Transverse colon (tissue), 4 donors: ENCODE results near the gene MRPS5. TPM values are rescaled to one million over a fixed set of nuclear protein-coding genes. Genes with fewer than 3 reads are reported as not detected.

Experiments used
- DNase-seq: peaks from one replicate; pipeline ENCODE4 v3.0.0-alpha.2; 2019
- H3K27ac ChIP-seq, 4 donors: fragments of 200-600 bp; sonication (generic); 2 replicates each; pipeline ENCODE4 v1.5.1; 2016 to 2018; ENCODE audit warnings: inconsistent platforms in 4 of 4
- H3K27me3 ChIP-seq: fragments of 200-600 bp; sonication (generic); 2 replicates; pipeline ENCODE4 v1.5.1; 2017; ENCODE audit warnings: inconsistent platforms
- H3K36me3 ChIP-seq, 4 donors: fragments of 200-600 bp; sonication (generic); 2 replicates each; pipeline ENCODE4 v1.5.1; 2017 to 2019; ENCODE audit warnings: inconsistent platforms in 4 of 4
- H3K4me1 ChIP-seq, 4 donors: fragments of 200-600 bp; sonication (generic); 2 replicates each; pipeline ENCODE4 v1.5.1; 2017 to 2020; ENCODE audit warnings: inconsistent platforms in 4 of 4
- H3K4me3 ChIP-seq, 4 donors: fragments of 200-600 bp; sonication (generic); 1 replicate in 1 of 4; 2 replicates in 3 of 4; pipeline versions ENCODE4 v1.5.1 to v1.6.1; 2017 to 2019; ENCODE audit warnings: inconsistent platforms in 4 of 4
- H3K9me3 ChIP-seq, 2 donors: fragments of 200-600 bp; sonication (generic); 2 replicates each; pipeline ENCODE4 v1.5.1; 2017 to 2019; ENCODE audit warnings: inconsistent platforms in 2 of 2
- EP300 ChIP-seq: sonication (generic); formaldehyde crosslinking; IDR thresholded peaks from one replicate; pipeline ENCODE4 v1.6.1; 2017; ENCODE audit warnings: antibody characterized with exemption, low read depth
- POLR2A ChIP-seq: fragments of 450-650 bp; IDR thresholded peaks from one replicate; pipeline ENCODE4 v1.6.1; 2016; ENCODE audit warnings: antibody characterized with exemption, mild to moderate bottlenecking, moderate library complexity
- POLR2AphosphoS5 ChIP-seq, 3 donors: sonication (generic); formaldehyde crosslinking; IDR thresholded peaks; one replicate each; pipeline ENCODE4 v1.6.1; 2016; ENCODE audit warnings: antibody characterized with exemption in 3 of 3
- WGBS, 2 donors: methylation state at CpG; one replicate each; pipeline ENCODE4 v1.1.5; 2018; ENCODE audit warnings: low coverage in 1 of 2; 5-methylcytosine and 5-hydroxymethylcytosine counted together
- in situ Hi-C, 4 donors: fragments of 200-750 bp; cut with MboI; loops; one replicate each; pipeline versions ENCODE4 v1.15.0 to v1.15.1; 2017; ENCODE audit warnings: low sequenced_read_pairs in 3 of 4, low pct_ligation_motif_present in 1 of 4, low pct_unique_long_range_greater_than_20kb in 1 of 4
- intact Hi-C: fragments of 100-400 bp; cut with DNase I; formaldehyde crosslinking; loops from one replicate; pipeline ENCODE4 v1.15.1; 2023; ENCODE audit warnings: low total_unique reads
- total RNA-seq, 4 donors: library from RNA; depleted of rRNA; stranded (reverse); fragments of >200 nt; gene quantifications; one replicate each; pipeline ENCODE4 v1.1.0, GENCODE V29; 2016
- TF ChIP-seq, protein P1 (sequence below), 5 experiments: fragments of 200-600 bp in 3 of 5; fragments of 450-650 bp in 2 of 5; sonication (generic) in 3 of 5; IDR thresholded peaks; 1 replicate in 2 of 5; 2 replicates in 3 of 5; pipeline ENCODE4 v1.5.1; 2016 to 2017; ENCODE audit warnings: antibody characterized with exemption in 5 of 5, inconsistent platforms in 3 of 5, mild to moderate bottlenecking in 2 of 5, moderate library complexity in 1 of 5

The MRPS5 gene
- total RNA-seq, 4 donors from 2014 or later, result 61.7 to 145 (median 77.2) TPM

- WGBS, 2 donors, result 75% methylated on average over 11 of the region's 11 CpGs; no CpG with 5 or more reads in 1 of the 2 donors
- Histone ChIP-seq H3K36me3 (no peaks in the 10 kb centered on the region), H3K27me3 (no peaks in the 10 kb centered on the region), H3K4me1 (no peaks in the 10 kb centered on the region), H3K27ac (no peak overlapping the region), H3K4me3 (no peak overlapping the region), H3K9me3 (no peaks in the 10 kb centered on the region)
- no peak for DNase-seq
- in situ Hi-C loops, result no loop called here
- intact Hi-C loops, result no loop called here
- TF ChIP-seq, protein P1, sequence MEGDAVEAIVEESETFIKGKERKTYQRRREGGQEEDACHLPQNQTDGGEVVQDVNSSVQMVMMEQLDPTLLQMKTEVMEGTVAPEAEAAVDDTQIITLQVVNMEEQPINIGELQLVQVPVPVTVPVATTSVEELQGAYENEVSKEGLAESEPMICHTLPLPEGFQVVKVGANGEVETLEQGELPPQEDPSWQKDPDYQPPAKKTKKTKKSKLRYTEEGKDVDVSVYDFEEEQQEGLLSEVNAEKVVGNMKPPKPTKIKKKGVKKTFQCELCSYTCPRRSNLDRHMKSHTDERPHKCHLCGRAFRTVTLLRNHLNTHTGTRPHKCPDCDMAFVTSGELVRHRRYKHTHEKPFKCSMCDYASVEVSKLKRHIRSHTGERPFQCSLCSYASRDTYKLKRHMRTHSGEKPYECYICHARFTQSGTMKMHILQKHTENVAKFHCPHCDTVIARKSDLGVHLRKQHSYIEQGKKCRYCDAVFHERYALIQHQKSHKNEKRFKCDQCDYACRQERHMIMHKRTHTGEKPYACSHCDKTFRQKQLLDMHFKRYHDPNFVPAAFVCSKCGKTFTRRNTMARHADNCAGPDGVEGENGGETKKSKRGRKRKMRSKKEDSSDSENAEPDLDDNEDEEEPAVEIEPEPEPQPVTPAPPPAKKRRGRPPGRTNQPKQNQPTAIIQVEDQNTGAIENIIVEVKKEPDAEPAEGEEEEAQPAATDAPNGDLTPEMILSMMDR (IDR thresholded peaks at IDR 0.05), result no peak
- TF ChIP-seq EP300, result no peak
- no peak for TF ChIP-seq POLR2AphosphoS5 (IDR thresholded peaks at IDR 0.05)
- TF ChIP-seq POLR2A, result no peak
These were observed 59.9 kb downstream of the MRPS5 start for GRCh38 chr2:95061601-95062183.

- TF ChIP-seq POLR2A (no peak), EP300 (no peak), POLR2AphosphoS5 (IDR thresholded peaks at IDR 0.05) (no peak)
- TF ChIP-seq, protein P1 (IDR thresholded peaks at IDR 0.05), result no peak
- in situ Hi-C loops, result no loop called here
These were observed 60.5 kb downstream of the MRPS5 start for GRCh38 chr2:95061119-95061512.

DNA sequence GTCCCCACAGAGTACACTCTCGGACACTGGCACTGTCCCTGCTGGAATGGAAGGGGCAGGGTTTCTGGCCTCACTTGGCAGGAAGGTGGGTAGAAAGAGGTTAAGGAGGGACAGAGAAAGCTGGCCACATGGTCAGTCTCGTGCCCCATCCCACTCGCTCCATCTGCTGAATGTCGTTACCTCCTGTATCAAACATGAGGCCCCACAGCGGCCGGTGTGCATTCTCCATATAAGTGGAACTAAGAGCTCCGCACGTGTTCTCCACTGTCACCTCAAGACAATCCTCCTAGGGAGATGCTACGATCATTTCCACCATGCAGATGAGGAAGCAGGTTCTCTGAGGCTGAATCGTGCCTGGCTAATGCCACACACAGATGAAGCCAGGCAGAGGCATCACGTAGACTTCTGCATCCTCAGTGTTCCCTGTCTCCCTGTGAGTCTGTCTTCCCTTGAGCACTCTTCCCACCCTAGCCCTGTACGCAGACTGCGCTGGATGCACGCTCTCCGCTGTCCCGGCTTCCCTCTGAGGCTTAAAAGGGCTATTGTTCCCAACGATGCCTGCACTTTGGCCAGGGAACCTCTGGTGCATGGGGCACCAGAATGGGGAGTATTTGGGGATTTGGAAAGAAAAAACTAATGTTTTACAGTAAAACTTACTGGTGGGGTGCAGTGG is 61.0 kb downstream of the MRPS5 start:
- Histone ChIP-seq H3K27ac (no peak overlapping the region), H3K4me1 (no peaks in the 10 kb centered on the region), H3K36me3 (no peaks in the 10 kb centered on the region), H3K27me3 (no peaks in the 10 kb centered on the region), H3K9me3 (no peaks in the 10 kb centered on the region), H3K4me3 (no peak overlapping the region)
- WGBS, 2 donors, result 86% methylated on average over 17 of the region's 17 CpGs; no CpG with 5 or more reads in 1 of the 2 donors
- DNase-seq, result no peak
- intact Hi-C loops (no loop called here), in situ Hi-C loops (no loop called here)
- no peak for TF ChIP-seq EP300

More at GRCh38 chr2:95061119-95061512, 60.5 kb downstream of the MRPS5 start:
- Histone ChIP-seq H3K4me1 (no peaks in the 10 kb centered on the region), H3K27me3 (no peaks in the 10 kb centered on the region), H3K4me3 (no peak overlapping the region), H3K9me3 (no peaks in the 10 kb centered on the region), H3K36me3 (no peaks in the 10 kb centered on the region), H3K27ac (no peak overlapping the region)
- no peak for DNase-seq
- intact Hi-C loops, result no loop called here
- WGBS, 2 donors, result 100% methylated on average over 1 of the region's 1 CpG

GRCh38 chr2:95059656-95060370 is 61.8 kb downstream of the MRPS5 start:
- DNase-seq, result no peak
- TF ChIP-seq POLR2AphosphoS5 (IDR thresholded peaks at IDR 0.05) (no peak), POLR2A (no peak), EP300 (no peak)
- TF ChIP-seq, protein P1 (IDR thresholded peaks at IDR 0.05), result no peak
- H3K27ac ChIP-seq, result no peak overlapping the region

More at GRCh38 chr2:95059656-95060370, 61.8 kb downstream of the MRPS5 start:
- H3K27me3 ChIP-seq, result no peaks in the 10 kb centered on the region
- H3K4me1 ChIP-seq, result no peaks in the 10 kb centered on the region
- intact Hi-C loops, result no loop called here
- WGBS, 2 donors, result 81% methylated on average over 12 of the region's 12 CpGs; no CpG with 5 or more reads in 1 of the 2 donors
- no peaks in the 10 kb centered on the region for H3K9me3 ChIP-seq
- in situ Hi-C loops, result no loop called here
- H3K36me3 ChIP-seq, result no peaks in the 10 kb centered on the region
- H3K4me3 ChIP-seq, result no peak overlapping the region
